ENCODE measurements around the gene NEU2. TPM values are rescaled to one million over a fixed set of nuclear protein-coding genes. Genes with fewer than 3 reads are reported as not detected.

NEU2 gene
- total RNA-seq, 1 experiment from 2014 or later: not detected

DNA sequence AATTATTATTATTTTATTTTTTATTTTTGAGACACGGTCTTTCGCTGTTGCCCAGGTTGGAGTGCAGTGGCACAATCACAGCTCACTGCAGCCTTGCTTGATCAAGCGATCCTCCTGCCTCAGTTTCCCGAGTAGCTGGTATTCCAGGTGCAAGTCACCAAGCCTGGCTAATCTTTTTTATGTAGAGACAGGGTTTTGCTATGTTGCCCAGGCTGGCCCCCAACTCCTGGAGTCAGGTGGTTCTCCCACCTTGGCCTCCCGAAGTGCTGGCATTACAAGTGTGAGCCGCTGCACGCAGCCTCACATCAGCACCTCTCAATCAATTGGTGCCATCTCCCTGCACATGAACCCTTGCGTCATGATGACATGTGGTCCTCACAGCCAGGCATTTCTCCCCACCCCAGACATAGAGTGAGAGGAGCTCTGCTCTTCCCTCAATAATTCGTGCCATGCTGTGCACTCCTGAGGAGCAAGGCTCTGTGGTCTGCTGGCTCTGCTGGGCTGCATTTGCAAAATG is 33.5 kb downstream of the NEU2 start:
- intact Hi-C loops (cut with micrococcal nuclease; ENCODE audit: unreplicated experiment): no loop called here
- ChIA-PET CTCF (interaction anchor here (0.6 kb wide), 1 partner anchor 43 kb away, joined by 4 read pairs; no protein-coding TSS in a partner anchor), POLR2A (ENCODE audit: unreplicated experiment) (no interaction called here)
- Histone ChIP-seq H3K27me3 (ENCODE audit: insufficient read depth, low read depth) (no peaks in the 10 kb centered on the region), H3K36me3 (ENCODE audit: low read depth) (no peaks in the 10 kb centered on the region), H3K9me2 (ENCODE audit: insufficient read depth) (no peaks in the 10 kb centered on the region), H3K79me2 (ENCODE audit: low read depth) (no peaks in the 10 kb centered on the region), H3K4me1 (replicated peaks; ENCODE audit: insufficient read depth) (no peaks in the 10 kb centered on the region), H3F3A (ENCODE audit: insufficient read depth, low read depth) (0 out of 2 replicates have a peak, but pooled peaks cover 3% of the 10 kb centered on the region), H4K20me1 (ENCODE audit: insufficient read depth) (no peaks in the 10 kb centered on the region), H3K4me3 (no peak overlapping the region), H3K27ac (no peak overlapping the region), H3K4me2 (no peak overlapping the region), H3K9me3 (ENCODE audit: insufficient read depth, low read depth) (no peaks in the 10 kb centered on the region), H2AFZ (no peak overlapping the region)
- no TSS peak for BruUV-seq (replicated peaks)
- TF ChIP-seq EZH2 (IDR thresholded peaks at IDR 0.05; ENCODE audit: low read depth): no peak
- TF ChIP-seq, protein P1, sequence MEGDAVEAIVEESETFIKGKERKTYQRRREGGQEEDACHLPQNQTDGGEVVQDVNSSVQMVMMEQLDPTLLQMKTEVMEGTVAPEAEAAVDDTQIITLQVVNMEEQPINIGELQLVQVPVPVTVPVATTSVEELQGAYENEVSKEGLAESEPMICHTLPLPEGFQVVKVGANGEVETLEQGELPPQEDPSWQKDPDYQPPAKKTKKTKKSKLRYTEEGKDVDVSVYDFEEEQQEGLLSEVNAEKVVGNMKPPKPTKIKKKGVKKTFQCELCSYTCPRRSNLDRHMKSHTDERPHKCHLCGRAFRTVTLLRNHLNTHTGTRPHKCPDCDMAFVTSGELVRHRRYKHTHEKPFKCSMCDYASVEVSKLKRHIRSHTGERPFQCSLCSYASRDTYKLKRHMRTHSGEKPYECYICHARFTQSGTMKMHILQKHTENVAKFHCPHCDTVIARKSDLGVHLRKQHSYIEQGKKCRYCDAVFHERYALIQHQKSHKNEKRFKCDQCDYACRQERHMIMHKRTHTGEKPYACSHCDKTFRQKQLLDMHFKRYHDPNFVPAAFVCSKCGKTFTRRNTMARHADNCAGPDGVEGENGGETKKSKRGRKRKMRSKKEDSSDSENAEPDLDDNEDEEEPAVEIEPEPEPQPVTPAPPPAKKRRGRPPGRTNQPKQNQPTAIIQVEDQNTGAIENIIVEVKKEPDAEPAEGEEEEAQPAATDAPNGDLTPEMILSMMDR (conservative IDR thresholded peaks at IDR 0.05): no peak
- no peak for DNase-seq

DNA sequence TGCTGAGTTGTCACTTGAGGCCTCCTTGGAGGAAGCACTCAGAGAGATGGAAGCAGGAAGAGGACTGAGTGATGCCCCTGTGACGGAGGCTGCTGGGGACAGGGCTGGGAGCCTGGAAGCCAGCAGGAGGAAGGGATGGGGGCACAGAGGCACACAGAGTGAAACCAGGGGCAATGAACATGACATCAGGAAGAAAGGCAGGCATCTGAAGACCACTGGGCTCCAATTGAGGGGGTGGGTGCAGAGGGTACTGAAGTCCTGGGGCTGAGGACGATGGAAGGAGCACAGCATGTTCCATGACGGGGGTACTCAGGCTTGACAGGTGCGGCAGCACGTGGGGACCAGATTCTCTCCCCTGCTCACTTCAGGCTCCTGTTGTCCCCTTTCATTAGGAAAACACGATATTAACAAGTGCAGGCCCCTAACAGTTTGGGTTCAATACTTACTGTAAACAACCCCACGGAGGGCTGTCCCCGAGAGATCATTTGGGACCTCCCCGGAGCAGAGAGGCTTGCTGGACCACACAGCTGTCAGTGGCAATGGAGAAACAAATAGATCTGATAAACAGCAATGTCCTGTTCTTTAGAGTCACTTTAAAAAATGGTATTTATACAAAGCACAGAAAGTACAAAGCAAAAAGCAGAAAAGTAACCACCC is 36.4 kb downstream of the NEU2 start:
- no peaks in the 10 kb centered on the region for H3K27me3 ChIP-seq (ENCODE audit: insufficient read depth, low read depth)
- no peak overlapping the region for H3K4me2 ChIP-seq
- intact Hi-C loops (cut with micrococcal nuclease; ENCODE audit: unreplicated experiment): no loop called here
- no peak overlapping the region for H3K27ac ChIP-seq
- no peaks in the 10 kb centered on the region for H4K20me1 ChIP-seq (ENCODE audit: insufficient read depth)
- DNase-seq: no peak
- ChIA-PET CTCF (no interaction called here), POLR2A (ENCODE audit: unreplicated experiment) (no interaction called here)
- H3K9me3 ChIP-seq (ENCODE audit: insufficient read depth, low read depth): peaks cover 7% of the 10 kb centered on the region
- 0 out of 2 replicates have a peak, but pooled peaks cover 3% of the 10 kb centered on the region for H3F3A ChIP-seq (ENCODE audit: insufficient read depth, low read depth)
- no peaks in the 10 kb centered on the region for H3K4me1 ChIP-seq (replicated peaks; ENCODE audit: insufficient read depth)
- H3K4me3 ChIP-seq: no peak overlapping the region
- H2AFZ ChIP-seq: no peak overlapping the region
- TF ChIP-seq, protein P1 (conservative IDR thresholded peaks at IDR 0.05): no peak
- no peak for TF ChIP-seq EZH2 (IDR thresholded peaks at IDR 0.05; ENCODE audit: low read depth)
- H3K79me2 ChIP-seq (ENCODE audit: low read depth): no peaks in the 10 kb centered on the region
- H3K36me3 ChIP-seq (ENCODE audit: low read depth): no peaks in the 10 kb centered on the region
- no peaks in the 10 kb centered on the region for H3K9me2 ChIP-seq (ENCODE audit: insufficient read depth)
- no TSS peak for BruUV-seq (replicated peaks)

DNA sequence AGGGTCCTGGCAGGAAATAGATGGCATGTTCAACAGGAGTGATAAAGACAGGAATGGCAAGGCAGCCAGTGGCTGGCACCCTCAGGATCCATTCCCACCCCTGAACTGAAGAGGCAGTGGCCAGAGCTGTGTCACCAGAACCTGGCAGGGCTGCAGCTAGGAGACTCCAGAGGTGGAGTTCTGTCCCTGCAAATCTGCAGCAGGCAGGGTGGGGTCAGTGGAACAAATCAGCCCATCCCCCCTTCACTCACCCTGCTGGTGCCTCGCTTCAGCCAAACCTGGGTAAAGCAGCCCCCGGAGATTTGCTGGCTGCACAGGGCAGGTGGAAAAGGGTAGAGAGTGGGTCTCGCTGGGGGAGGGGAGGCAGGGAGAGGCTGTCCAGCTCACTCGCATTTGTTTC is 40.4 kb downstream of the NEU2 start:
- POLR2A ChIA-PET (ENCODE audit: unreplicated experiment): no interaction called here
- no peak overlapping the region for H3K4me3 ChIP-seq
- H3K79me2 ChIP-seq (ENCODE audit: low read depth): no peaks in the 10 kb centered on the region
- CTCF ChIA-PET: no interaction called here
- no peak overlapping the region for H3K4me2 ChIP-seq
- H3K36me3 ChIP-seq (ENCODE audit: low read depth): no peaks in the 10 kb centered on the region
- H2AFZ ChIP-seq: no peak overlapping the region
- peaks cover 22% of the 10 kb centered on the region for H3K4me1 ChIP-seq (replicated peaks; ENCODE audit: insufficient read depth)
- TF ChIP-seq, protein P1 (conservative IDR thresholded peaks at IDR 0.05): no peak
- TF ChIP-seq EZH2 (IDR thresholded peaks at IDR 0.05; ENCODE audit: low read depth): no peak
- intact Hi-C loops (cut with micrococcal nuclease; ENCODE audit: unreplicated experiment): no loop called here
- BruUV-seq (replicated peaks): no TSS peak
- H3F3A ChIP-seq (ENCODE audit: insufficient read depth, low read depth): peaks cover 7% of the 10 kb centered on the region; the same call in 1 of the 2 replicates
- H3K9me2 ChIP-seq (ENCODE audit: insufficient read depth): no peaks in the 10 kb centered on the region
- DNase-seq: no peak
- peaks cover 7% of the 10 kb centered on the region for H3K9me3 ChIP-seq (ENCODE audit: insufficient read depth, low read depth)
- H3K27ac ChIP-seq: no peak overlapping the region
- no peaks in the 10 kb centered on the region for H3K27me3 ChIP-seq (ENCODE audit: insufficient read depth, low read depth)
- H4K20me1 ChIP-seq (ENCODE audit: insufficient read depth): no peaks in the 10 kb centered on the region
